H1 (cell line): ENCODE measurements around the gene PUDP.

ENCODE experiments used
- GABPA ChIP-seq: IDR thresholded peaks from 2 replicates; pipeline ENCODE4 v1.6.1; 2011; ENCODE audit warnings: mild to moderate bottlenecking, low read length, moderate library complexity, borderline replicate concordance; ENCODE audit not compliant: insufficient read depth
- HDAC2 ChIP-seq, 2 experiments: fragments of 300-600 bp in 1 of 2; sonication (generic) in 1 of 2; IDR thresholded peaks; 2 replicates each; pipeline ENCODE4 v1.6.1; 2011 to 2012; ENCODE audit warnings: low read depth in 2 of 2, low read length in 2 of 2, mild to moderate bottlenecking in 2 of 2, moderate library complexity in 2 of 2, borderline replicate concordance in 1 of 2, inconsistent platforms in 1 of 2
- TAF1 ChIP-seq: IDR thresholded peaks from 2 replicates; pipeline ENCODE4 v1.6.1; 2011; ENCODE audit warnings: mild to moderate bottlenecking, low read depth, low read length
- TF ChIP-seq, protein P1 (sequence below): IDR thresholded peaks from 2 replicates; pipeline ENCODE4 v1.6.1; 2011; ENCODE audit warnings: low read length, improper control_type of control experiment
- TF ChIP-seq, protein P2 (sequence below), 3 experiments: IDR thresholded peaks; 1 replicate in 2 of 3; 2 replicates in 1 of 3; pipeline versions ENCODE4 v1.5.1 to v1.6.1; 2011; ENCODE audit warnings: low read length in 3 of 3, mild to moderate bottlenecking in 3 of 3, inconsistent platforms in 2 of 3, low read depth in 1 of 3, moderate library complexity in 1 of 3; ENCODE audit not compliant: insufficient read depth in 1 of 3; ENCODE audit errors: control extremely low read depth in 1 of 3

DNA sequence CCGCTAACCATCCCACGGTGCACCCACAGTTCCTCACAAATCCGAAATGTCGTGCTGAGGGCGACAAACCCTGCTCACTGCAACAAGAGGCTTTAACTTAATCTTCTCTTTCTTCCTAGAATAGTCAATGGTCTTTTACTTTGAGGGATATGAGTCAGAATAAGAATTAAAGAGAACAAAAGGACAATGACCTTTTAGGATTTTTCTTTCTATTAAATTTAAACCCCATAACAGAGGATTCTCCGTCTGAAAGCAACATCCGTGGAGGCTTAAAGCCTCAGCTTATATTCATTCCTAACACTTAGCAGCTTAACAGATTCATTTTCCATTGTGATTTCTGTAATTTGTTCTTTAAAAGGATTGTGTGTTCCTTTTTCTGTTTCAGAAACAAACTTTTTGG is 44.9 kb upstream of the PUDP start:
- TF ChIP-seq HDAC2 (IDR thresholded peaks at IDR 0.05; ENCODE audit: borderline replicate concordance in 1 of 2, low read depth in 2 of 2, low read length in 2 of 2) (no peak), TAF1 (no peak), GABPA (no peak)
- TF ChIP-seq, protein P1, sequence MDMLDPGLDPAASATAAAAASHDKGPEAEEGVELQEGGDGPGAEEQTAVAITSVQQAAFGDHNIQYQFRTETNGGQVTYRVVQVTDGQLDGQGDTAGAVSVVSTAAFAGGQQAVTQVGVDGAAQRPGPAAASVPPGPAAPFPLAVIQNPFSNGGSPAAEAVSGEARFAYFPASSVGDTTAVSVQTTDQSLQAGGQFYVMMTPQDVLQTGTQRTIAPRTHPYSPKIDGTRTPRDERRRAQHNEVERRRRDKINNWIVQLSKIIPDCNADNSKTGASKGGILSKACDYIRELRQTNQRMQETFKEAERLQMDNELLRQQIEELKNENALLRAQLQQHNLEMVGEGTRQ, result no peak
- TF ChIP-seq, protein P2, sequence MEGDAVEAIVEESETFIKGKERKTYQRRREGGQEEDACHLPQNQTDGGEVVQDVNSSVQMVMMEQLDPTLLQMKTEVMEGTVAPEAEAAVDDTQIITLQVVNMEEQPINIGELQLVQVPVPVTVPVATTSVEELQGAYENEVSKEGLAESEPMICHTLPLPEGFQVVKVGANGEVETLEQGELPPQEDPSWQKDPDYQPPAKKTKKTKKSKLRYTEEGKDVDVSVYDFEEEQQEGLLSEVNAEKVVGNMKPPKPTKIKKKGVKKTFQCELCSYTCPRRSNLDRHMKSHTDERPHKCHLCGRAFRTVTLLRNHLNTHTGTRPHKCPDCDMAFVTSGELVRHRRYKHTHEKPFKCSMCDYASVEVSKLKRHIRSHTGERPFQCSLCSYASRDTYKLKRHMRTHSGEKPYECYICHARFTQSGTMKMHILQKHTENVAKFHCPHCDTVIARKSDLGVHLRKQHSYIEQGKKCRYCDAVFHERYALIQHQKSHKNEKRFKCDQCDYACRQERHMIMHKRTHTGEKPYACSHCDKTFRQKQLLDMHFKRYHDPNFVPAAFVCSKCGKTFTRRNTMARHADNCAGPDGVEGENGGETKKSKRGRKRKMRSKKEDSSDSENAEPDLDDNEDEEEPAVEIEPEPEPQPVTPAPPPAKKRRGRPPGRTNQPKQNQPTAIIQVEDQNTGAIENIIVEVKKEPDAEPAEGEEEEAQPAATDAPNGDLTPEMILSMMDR (IDR thresholded peaks at IDR 0.05; ENCODE audit: control extremely low read depth in 1 of 3, insufficient read depth in 1 of 3, low read depth in 1 of 3, low read length in 3 of 3), result no peak
